Measurements from ENCODE around the gene PFAS.
"Not testable (repeated sequence)": the region's sequence is repeated elsewhere in the genome, so short reads cannot be mapped to it uniquely, and the experiment has no call there.

PFAS gene, protein sequence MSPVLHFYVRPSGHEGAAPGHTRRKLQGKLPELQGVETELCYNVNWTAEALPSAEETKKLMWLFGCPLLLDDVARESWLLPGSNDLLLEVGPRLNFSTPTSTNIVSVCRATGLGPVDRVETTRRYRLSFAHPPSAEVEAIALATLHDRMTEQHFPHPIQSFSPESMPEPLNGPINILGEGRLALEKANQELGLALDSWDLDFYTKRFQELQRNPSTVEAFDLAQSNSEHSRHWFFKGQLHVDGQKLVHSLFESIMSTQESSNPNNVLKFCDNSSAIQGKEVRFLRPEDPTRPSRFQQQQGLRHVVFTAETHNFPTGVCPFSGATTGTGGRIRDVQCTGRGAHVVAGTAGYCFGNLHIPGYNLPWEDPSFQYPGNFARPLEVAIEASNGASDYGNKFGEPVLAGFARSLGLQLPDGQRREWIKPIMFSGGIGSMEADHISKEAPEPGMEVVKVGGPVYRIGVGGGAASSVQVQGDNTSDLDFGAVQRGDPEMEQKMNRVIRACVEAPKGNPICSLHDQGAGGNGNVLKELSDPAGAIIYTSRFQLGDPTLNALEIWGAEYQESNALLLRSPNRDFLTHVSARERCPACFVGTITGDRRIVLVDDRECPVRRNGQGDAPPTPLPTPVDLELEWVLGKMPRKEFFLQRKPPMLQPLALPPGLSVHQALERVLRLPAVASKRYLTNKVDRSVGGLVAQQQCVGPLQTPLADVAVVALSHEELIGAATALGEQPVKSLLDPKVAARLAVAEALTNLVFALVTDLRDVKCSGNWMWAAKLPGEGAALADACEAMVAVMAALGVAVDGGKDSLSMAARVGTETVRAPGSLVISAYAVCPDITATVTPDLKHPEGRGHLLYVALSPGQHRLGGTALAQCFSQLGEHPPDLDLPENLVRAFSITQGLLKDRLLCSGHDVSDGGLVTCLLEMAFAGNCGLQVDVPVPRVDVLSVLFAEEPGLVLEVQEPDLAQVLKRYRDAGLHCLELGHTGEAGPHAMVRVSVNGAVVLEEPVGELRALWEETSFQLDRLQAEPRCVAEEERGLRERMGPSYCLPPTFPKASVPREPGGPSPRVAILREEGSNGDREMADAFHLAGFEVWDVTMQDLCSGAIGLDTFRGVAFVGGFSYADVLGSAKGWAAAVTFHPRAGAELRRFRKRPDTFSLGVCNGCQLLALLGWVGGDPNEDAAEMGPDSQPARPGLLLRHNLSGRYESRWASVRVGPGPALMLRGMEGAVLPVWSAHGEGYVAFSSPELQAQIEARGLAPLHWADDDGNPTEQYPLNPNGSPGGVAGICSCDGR (N-terminal part only)

DNA sequence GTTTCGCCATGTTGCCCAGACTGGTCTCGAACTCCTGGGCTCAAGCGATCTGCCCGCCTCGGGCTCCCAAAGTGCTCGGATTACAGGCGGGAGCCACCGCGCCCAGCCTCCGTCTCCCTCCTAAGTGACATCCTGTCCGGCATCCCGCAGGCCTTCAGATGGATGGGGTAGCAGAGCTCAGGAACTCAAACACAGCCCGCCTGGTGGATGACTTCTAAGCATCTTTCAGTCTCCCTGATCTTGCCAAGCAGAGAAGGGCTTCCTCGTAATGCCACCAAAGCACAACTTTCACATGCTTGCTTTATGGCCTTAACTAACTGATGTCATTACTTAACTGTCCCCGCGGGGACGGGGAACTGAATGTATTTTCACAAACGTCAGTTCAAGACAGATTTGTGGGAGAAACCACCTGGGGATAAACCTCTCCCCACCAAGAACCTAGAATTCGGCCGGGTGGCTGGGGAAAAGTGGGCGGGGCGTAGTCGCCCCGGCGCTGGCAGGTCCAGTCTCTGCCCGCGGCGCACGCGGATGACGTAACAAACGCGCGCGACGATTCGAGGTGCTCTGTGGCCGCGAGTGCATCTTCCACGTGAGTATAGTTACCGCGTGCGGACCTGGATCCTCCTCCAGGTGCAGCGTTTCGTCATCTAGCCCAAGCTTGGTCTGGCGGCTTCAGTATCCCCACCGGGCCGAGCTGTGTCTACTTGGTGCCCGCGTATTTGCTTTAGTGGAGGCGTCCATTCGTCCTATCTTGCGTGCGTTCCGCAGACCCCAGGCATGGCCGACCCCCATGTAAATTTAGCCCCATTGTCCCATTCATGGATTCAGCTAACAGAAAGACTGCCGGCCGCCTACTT lies at the start of gene PFAS:
Gene PFAS (plus strand): TSS at position 539 of the 857 bp plus-strand sequence. CDS start 4,649 bp downstream, outside the sequence.
- peak; percentile 95 to 98 for DNase-seq (ENCODE audit: low read depth in 2 of 2)

DNA sequence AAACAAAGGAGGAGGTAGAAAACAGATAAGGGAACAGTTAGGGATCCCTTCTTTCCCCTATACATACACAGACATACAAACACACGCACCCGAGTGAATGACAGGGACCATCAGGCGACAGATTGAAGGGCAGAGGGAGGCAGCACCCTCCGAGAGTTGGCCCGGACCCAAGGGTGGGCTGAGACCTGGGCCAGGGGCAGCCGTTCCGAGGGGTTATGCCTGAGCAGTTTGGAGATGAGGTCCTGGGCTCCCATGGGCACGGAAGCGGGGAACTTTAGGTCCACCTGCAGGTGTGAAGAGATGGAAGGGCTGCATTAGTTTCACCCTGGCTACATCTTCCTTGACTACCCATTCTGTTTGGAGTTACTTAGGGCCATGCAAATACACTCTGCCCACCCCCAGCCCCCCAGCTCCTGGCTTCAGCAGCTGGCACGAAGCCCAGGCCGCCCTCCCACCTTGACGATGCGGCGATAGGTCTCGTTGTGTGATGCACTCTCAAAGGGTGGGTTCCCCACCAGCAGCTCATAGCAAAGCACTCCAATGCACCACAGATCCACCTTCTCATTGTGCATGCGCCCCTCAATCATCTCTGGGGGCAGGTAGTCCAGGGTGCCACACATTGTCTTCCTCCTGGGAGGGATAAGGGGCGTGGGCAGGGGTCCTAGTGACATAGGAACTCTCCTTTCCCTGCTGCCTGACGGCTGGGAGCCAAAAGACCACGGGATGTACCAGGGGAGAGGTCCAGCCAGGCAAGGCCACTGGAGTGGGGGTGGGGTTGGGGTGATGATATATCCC lies 44.1 kb upstream of the PFAS start:
- DNase-seq (ENCODE audit: low read depth in 2 of 2), result no peak

DNA sequence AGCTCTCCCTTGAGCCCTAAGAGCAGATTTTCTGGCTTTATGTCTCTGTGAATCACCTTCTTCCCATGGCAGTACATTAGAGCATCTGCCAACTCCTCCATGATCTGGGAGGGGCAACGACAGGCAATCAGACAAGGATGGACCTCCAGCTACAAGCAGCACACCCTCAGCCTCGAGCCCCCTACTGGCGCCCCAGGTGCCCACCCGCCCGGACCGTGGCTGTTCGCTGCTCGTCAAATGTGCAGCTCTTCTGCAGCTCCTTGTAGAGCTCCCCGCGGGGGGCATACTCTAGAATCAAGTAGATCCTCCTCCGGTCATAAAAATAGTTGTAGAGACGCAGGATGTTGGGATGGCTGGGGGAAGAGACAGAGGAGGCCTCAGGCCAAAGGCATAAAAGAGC lies 42.6 kb upstream of the PFAS start:
- no peak for DNase-seq (ENCODE audit: low read depth in 2 of 2)

DNA sequence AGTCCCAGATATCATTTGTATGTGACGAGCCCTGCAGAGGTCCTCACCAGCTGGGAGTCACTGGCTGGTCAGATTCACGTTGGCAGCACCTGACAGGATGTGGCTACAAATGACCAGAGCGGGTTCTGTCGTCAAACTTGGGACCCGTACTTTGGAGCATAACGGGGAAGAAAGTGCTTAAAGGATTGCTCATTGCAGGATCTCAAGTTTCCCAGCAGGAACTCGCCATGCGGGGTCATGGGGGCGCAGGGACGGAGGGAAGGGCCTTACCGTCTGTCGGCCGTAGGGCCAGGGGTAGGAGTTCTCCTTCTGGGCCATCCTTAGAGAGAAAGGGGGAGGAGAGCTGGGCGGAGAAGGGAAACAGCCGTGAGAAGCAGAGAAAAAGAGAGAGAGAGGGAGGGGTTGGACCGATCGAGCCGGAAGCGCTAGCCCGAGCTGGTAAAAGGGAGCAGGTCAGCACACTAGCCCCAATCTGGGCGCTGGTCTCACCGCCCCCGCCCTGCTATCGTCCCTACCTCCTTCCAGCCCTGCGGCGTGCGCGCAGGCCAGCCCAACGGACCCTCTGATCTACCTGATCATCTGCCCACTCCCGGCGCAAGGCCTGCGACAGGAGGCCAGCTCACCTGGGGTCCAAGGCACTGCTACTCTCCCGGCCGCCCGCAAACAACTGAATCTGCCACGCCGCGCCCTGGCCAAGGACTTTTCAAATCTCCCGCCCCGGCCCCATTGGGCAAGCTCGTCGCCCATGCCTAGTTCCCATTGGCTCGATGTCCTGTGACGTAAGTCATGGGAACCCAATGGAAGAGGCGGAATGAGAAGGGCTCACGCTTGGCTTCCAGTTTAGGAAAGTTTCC lies 39.0 kb upstream of the PFAS start, which contains the start of gene AURKB:
Gene AURKB (minus strand): TSS at position 669 of the 854 bp plus-strand sequence. CDS start 351 bp downstream, at position 318.
- DNase-seq (ENCODE audit: low read depth in 2 of 2), result peak; percentile 88 to 92

GRCh38 chr17:8210761-8211458 lies 38.2 kb upstream of the PFAS start:
- no peak for DNase-seq (ENCODE audit: low read depth in 2 of 2)

- DNase-seq (ENCODE audit: low read depth in 2 of 2), result no peak
Observed at GRCh38 chr17:8212312-8213180, 36.5 kb upstream of the PFAS start.

DNA sequence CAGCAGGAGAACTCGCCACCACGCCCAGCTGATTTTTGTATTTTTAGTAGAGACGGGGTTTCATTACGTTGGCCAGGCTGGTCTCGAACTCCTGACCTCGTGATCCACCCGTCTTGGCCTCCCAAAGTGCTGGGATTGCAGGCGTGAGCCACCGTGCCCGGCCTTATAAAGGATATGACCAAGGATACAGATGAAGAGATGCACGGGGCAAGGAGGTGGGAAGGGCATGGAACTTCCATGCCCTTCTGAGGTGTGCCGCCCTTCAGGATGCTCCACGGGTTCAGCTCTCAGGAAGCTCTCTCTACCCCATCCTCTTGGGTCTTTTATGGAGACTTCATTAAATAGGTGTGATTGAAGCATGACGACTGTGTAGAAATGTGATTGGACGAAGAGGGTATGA lies 35.1 kb upstream of the PFAS start:
- not testable (repeated sequence) for DNase-seq (ENCODE audit: low read depth in 2 of 2)

DNA sequence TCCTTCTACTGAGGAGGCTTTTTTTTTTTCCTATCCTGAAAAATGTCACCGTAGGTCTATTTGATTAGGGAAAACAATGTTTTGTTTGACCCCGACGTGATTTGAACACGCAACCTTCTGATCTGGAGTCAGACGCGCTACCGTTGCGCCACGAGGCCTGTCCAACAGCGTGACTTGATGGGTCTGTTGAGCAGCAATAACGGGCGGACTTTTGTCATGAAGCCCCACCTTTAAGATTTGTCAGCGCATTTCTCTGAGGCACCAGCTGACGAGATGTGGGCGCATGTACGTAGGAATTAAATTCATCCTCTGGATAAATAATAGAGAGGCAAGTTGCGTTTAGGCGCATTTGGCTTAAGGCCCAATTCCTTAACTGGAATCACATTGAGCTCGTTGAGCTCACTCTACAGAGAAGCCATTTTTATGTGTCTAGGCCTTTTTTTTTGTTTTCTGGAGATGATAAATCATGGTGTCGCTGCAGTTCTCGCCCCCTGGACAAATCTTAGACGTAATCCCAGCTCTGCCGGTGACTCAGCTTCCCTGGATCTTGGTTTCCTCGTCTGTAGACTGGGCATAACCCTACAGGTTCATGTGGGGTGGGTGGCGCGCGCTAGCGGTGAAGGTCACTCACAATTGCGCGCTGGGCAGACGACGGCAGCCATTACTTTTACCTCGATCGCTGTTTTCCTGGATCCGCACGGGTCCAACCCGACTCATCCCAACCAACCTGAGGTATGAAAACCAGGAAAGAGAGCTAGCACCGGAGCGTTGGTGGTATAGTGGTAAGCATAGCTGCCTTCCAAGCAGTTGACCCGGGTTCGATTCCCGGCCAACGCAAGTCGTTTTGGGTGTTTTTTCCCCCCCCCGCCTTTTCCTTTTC lies 28.1 kb upstream of the PFAS start:
- peak; percentile 84 to 87 for DNase-seq (ENCODE audit: low read depth in 2 of 2)

DNA sequence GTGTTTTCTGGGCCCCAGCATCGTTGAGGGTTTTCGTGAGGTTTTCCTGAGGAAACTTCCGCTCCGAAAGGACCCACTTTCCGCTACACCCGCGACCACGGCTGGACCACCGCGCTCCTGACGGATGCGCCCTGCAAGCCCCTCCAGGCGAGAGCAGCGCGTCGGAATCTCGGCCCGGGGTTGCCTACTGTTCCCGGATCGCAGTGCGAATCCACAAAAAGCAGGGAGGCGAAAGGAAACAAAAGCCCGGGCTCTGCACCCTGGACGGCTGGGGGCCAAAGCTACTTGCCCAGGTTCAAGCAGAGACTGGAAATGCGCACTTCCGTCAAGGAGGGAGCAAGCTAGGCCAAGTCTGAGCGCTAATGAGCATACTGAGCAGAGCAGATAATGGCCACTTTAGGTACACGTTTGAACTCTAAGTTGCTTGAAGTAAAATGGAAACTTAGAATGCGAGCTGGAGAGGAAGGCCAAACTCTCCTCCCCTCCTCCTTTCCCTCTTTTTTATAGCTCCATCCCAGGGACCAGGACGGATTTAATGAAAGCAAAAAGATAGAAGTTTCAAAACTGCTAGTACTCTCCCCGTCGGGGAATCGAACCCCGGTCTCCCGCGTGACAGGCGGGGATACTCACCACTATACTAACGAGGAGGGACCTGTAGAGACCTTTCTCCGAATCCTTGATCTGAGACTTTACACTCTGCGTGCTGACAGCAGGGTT lies 27.3 kb upstream of the PFAS start:
- peak; percentile 80 to 83 for DNase-seq (ENCODE audit: low read depth in 2 of 2)

GRCh38 chr17:8222380-8222629 lies 26.8 kb upstream of the PFAS start:
- no peak for DNase-seq (ENCODE audit: low read depth in 2 of 2)

DNA sequence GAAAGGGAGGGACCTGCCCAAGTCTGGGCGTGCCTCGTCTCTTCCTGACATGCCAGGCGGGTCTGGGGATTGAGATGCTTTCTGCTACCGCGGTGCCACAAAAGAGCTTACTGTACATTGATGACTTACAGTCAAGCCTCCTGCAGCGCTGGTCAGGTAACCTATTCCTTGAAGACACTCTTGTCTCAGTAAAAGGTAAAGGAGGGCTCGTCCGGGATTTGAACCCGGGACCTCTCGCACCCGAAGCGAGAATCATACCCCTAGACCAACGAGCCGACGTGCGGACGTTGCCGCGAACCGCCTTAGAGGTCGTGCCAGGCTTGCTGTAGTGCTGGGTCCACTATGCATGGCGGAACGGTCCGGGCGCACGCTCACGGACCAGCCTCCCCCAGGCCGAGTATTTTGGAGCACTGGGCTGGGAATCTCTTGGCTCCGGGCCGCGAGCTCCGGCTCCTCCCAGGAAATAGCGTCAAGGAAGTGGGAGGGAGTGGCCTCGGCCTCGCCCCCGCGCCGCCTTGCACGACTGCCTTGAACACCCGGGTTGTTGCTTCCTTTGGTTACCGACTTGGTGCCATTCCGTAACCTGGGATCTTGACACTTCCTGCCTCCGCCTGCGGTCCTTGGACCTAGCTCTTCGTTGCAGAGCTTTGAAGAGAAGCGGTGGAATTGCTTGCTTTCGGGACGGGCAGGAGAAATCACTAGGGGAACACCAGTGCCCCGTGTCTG lies 26.3 kb upstream of the PFAS start:
- DNase-seq (ENCODE audit: low read depth in 2 of 2), result peak; percentile 83 to 88

GRCh38 chr17:8223356-8224126 lies 25.5 kb upstream of the PFAS start:
- peak; percentile 46 to 50 for DNase-seq (ENCODE audit: low read depth in 2 of 2)

- no peak for DNase-seq (ENCODE audit: low read depth in 2 of 2)
Observed at GRCh38 chr17:8224891-8225812, 23.9 kb upstream of the PFAS start.

All from stimulated activated CD4-positive, alpha-beta T cell treated with anti-CD3 and anti-CD28 coated beads, Interleukin-15, amount 100 ng/mL, for 48 hours (primary cell).